GM23338 (cell line): ENCODE measurements around the gene ATN1. TPM values are rescaled to one million over a fixed set of nuclear protein-coding genes. Genes with fewer than 3 reads are reported as not detected.
A peak's percentile ranks its signal among the peaks of the same experiment; 100 is the strongest.

Source experiments
- ATAC-seq: fragments of 200-7000 bp; cut with Tn5 transposase; 3 replicates; pipeline ENCODE4 v1.9.1; 2020
- DNase-seq: peaks from one replicate; pipeline ENCODE4 v3.0.0-alpha.2; 2015; ENCODE audit warnings: low spot score
- H2AFZ ChIP-seq: fragments of 200-600 bp; sonication (generic); 2 replicates; pipeline ENCODE4 v1.8.0; 2016; ENCODE audit warnings: antibody characterized with exemption, mild to moderate bottlenecking, moderate library complexity
- H3F3A ChIP-seq: fragments of 200-600 bp; sonication (generic); replicated peaks from 2 replicates; pipeline ENCODE4 v1.8.0; 2017; ENCODE audit warnings: antibody characterized with exemption, mixed run types, low read depth
- H3K27ac ChIP-seq: fragments of 200-600 bp; sonication (generic); 2 replicates; pipeline ENCODE4 v1.6.1; 2016; ENCODE audit warnings: low read depth
- H3K27me3 ChIP-seq: fragments of 200-600 bp; sonication (generic); 2 replicates; pipeline ENCODE4 v1.8.0; 2016; ENCODE audit warnings: mild to moderate bottlenecking, mixed run types, moderate library complexity; ENCODE audit not compliant: insufficient read depth
- H3K36me3 ChIP-seq: fragments of 200-600 bp; sonication (generic); 2 replicates; pipeline ENCODE4 v1.8.0; 2016; ENCODE audit warnings: mild to moderate bottlenecking; ENCODE audit not compliant: insufficient read depth
- H3K4me1 ChIP-seq: fragments of 200-600 bp; sonication (generic); 2 replicates; pipeline ENCODE4 v1.8.0; 2016; ENCODE audit warnings: mild to moderate bottlenecking, moderate library complexity; ENCODE audit not compliant: insufficient read depth
- H3K4me2 ChIP-seq: fragments of 200-600 bp; sonication (generic); 2 replicates; pipeline ENCODE4 v1.7.1; 2017; ENCODE audit warnings: mixed run types
- H3K4me3 ChIP-seq: fragments of 200-600 bp; sonication (generic); 2 replicates; pipeline ENCODE4 v1.6.1; 2016; ENCODE audit warnings: mixed run types
- H3K79me2 ChIP-seq: fragments of 200-600 bp; sonication (generic); replicated peaks from 2 replicates; pipeline ENCODE4 v1.8.0; 2017; ENCODE audit warnings: mild to moderate bottlenecking; ENCODE audit not compliant: insufficient read depth
- H3K9me2 ChIP-seq: fragments of 200-600 bp; sonication (generic); 2 replicates; pipeline ENCODE4 v1.8.0; 2017; ENCODE audit not compliant: insufficient read depth
- H4K20me1 ChIP-seq: fragments of 200-600 bp; sonication (generic); replicated peaks from 2 replicates; pipeline ENCODE4 v1.8.0; 2017; ENCODE audit warnings: mild to moderate bottlenecking; ENCODE audit not compliant: insufficient read depth
- H3K27ac Mint-ChIP-seq: 2 replicates; pipeline ENCODE4 v1.8.0; 2020; ENCODE audit warnings: inconsistent platforms, mild to moderate bottlenecking, moderate library complexity, mixed read lengths
- H3K27me3 Mint-ChIP-seq: 3 replicates; pipeline ENCODE4 v1.8.0; 2022; ENCODE audit warnings: low read depth, mild to moderate bottlenecking, moderate library complexity, mixed read lengths, inconsistent platforms; ENCODE audit not compliant: insufficient read depth, poor library complexity
- H3K36me3 Mint-ChIP-seq: 3 replicates; pipeline ENCODE4 v1.8.0; 2021; ENCODE audit warnings: low read depth, mild to moderate bottlenecking, inconsistent platforms, moderate library complexity, mixed read lengths
- H3K4me1 Mint-ChIP-seq: 3 replicates; pipeline ENCODE4 v1.8.0; 2020; ENCODE audit warnings: mild to moderate bottlenecking, inconsistent platforms, mixed read lengths
- H3K4me3 Mint-ChIP-seq: 3 replicates; pipeline ENCODE4 v1.8.0; 2021; ENCODE audit warnings: moderate library complexity, mild to moderate bottlenecking, inconsistent platforms, mixed read lengths
- H3K9me3 Mint-ChIP-seq: 3 replicates; pipeline ENCODE4 v1.8.0; 2020; ENCODE audit warnings: moderate library complexity, mild to moderate bottlenecking, inconsistent platforms, mixed read lengths
- CREB1 ChIP-seq: fragments of 250-450 bp; sonication (Bioruptor Pico); IDR thresholded peaks from 2 replicates; pipeline ENCODE4 v1.5.0; 2020; ENCODE audit warnings: low read depth, mild to moderate bottlenecking, moderate library complexity
- CTCF ChIP-seq, 2 experiments: fragments of 200-600 bp in 1 of 2; sonication (generic) in 1 of 2; conservative IDR thresholded peaks; 2 replicates each; pipeline versions ENCODE4 v1.5.1 to v1.6.1; 2016 to 2017; ENCODE audit warnings: antibody characterized with exemption in 2 of 2, low read depth in 2 of 2, mild to moderate bottlenecking in 2 of 2, moderate library complexity in 1 of 2
- EZH2 ChIP-seq: fragments of 200-600 bp; sonication (generic); IDR thresholded peaks from one replicate; pipeline ENCODE4 v1.8.0; 2017; ENCODE audit warnings: antibody characterized with exemption, mild to moderate bottlenecking, low read depth; ENCODE audit not compliant: unreplicated experiment
- EZH2phosphoT487 ChIP-seq: fragments of 200-600 bp; sonication (generic); IDR thresholded peaks from one replicate; pipeline ENCODE4 v1.8.1; 2018; ENCODE audit warnings: antibody characterized with exemption; ENCODE audit not compliant: unreplicated experiment
- JUNB ChIP-seq: IDR thresholded peaks from one replicate; pipeline ENCODE4 v1.6.1; 2016; ENCODE audit warnings: antibody characterized with exemption; ENCODE audit not compliant: unreplicated experiment
- NANOG ChIP-seq: IDR thresholded peaks from 2 replicates; pipeline ENCODE4 v1.6.1; 2016; ENCODE audit warnings: antibody characterized with exemption, borderline replicate concordance
- REST ChIP-seq: IDR thresholded peaks from one replicate; pipeline ENCODE4 v1.6.1; 2018; ENCODE audit warnings: antibody characterized with exemption; ENCODE audit not compliant: unreplicated experiment
- STAT1 ChIP-seq: IDR thresholded peaks from one replicate; pipeline ENCODE4 v1.6.1; 2016; ENCODE audit warnings: antibody characterized with exemption; ENCODE audit not compliant: unreplicated experiment
- ZNF114 ChIP-seq: fragments of 250-450 bp; sonication (Bioruptor Pico); IDR thresholded peaks from 2 replicates; pipeline ENCODE4 v1.5.0; 2020; ENCODE audit warnings: mild to moderate bottlenecking, moderate library complexity
- ZNF462 ChIP-seq: fragments of 250-450 bp; sonication (Bioruptor Pico); IDR thresholded peaks from 2 replicates; pipeline ENCODE4 v1.5.0; 2020; ENCODE audit warnings: mild to moderate bottlenecking, moderate library complexity
- polyA plus RNA-seq: library from polyadenylated mRNA; unstranded; fragments of >200 nt; fragmentation: Nextera tagmentation; extraction: Ambion mirVana; gene quantifications from 2 replicates; pipeline ENCODE4 v1.2.1, GENCODE V29; 2016
- total RNA-seq: library from RNA; depleted of rRNA; stranded (reverse); fragments of >200 nt; shearing (Covaris generic); gene quantifications from 2 replicates; pipeline ENCODE4 v1.2.3, GENCODE V29; 2014

Gene ATN1
- total and polyA plus RNA-seq, 2 experiments from 2014 or later: 27.2 to 49.6 TPM

GRCh38 chr12:6961695-6962284 lies 34.0 kb downstream of the ATN1 start:
- Histone ChIP-seq H3K4me1 (peaks cover 38% of the 10 kb centered on the region), H2AFZ (peak overlapping the region; percentile 83; the same call in 1 of the 2 replicates), H3K4me2 (peak overlapping the region; percentile 98), H3K36me3 (peaks cover 15% of the 10 kb centered on the region), H4K20me1 (peaks cover 4% of the 10 kb centered on the region; the same call in 1 of the 2 replicates), H3K27me3 (no peaks in the 10 kb centered on the region), H3K79me2 (peaks cover 17% of the 10 kb centered on the region), H3K4me3 (peak overlapping the region; percentile 95), H3K9me2 (no peaks in the 10 kb centered on the region), H3F3A (peaks cover 39% of the 10 kb centered on the region), H3K27ac (peak overlapping the region; percentile 91)
- peaks cover 51% of the 10 kb centered on the region for H3K4me1 Mint-ChIP-seq
- peaks cover 25% of the 10 kb centered on the region for H3K27me3 Mint-ChIP-seq
- DNase-seq (peak; percentile 91), ATAC-seq (peak; percentile 54)
- peaks cover 29% of the 10 kb centered on the region for H3K36me3 Mint-ChIP-seq
- no peaks in the 10 kb centered on the region for H3K9me3 Mint-ChIP-seq
- TF ChIP-seq EZH2 (no peak), JUNB (no peak), CTCF (conservative IDR thresholded peaks at IDR 0.05; ENCODE audit: low read depth in 2 of 2) (peak; percentile 63 to 80), REST (no peak), ZNF114 (no peak), STAT1 (no peak), ZNF462 (CRISPR knock-in tag) (no peak), NANOG (no peak), CREB1 (CRISPR knock-in tag) (peak; percentile 32; the same call in 1 of the 2 replicates), EZH2phosphoT487 (no peak)
- peak overlapping the region; percentile 98 for H3K27ac Mint-ChIP-seq
- H3K4me3 Mint-ChIP-seq: peak overlapping the region; percentile 86
